ENCODE results near the gene ANKRD39. TPM values are rescaled to one million over a fixed set of nuclear protein-coding genes. Genes with fewer than 3 reads are reported as not detected.

The ANKRD39 gene
- total RNA-seq, 4 donors from 2014 or later, result 6.7 to 12.3 (median 8.4) TPM

DNA sequence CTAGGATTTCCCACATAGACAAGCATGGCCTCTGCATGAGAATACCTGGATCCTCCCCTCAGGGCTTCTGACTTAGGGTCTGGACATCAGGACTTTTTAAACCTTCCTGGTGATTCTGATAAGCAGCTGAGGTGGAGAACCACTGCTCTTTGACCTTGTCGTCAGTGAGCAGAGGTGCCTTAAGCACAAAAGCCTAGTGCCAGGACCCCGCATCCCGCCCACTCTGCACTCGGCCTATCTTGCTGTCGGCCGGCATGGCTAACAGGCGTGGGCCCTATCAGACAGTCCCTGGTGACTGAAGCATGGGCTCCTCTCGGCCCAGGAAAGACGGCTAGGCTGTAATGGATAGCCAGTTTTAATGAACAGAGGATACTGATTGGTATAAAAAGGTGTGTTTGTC, 20.2 kb downstream of the ANKRD39 start:
- TF ChIP-seq, protein P1, sequence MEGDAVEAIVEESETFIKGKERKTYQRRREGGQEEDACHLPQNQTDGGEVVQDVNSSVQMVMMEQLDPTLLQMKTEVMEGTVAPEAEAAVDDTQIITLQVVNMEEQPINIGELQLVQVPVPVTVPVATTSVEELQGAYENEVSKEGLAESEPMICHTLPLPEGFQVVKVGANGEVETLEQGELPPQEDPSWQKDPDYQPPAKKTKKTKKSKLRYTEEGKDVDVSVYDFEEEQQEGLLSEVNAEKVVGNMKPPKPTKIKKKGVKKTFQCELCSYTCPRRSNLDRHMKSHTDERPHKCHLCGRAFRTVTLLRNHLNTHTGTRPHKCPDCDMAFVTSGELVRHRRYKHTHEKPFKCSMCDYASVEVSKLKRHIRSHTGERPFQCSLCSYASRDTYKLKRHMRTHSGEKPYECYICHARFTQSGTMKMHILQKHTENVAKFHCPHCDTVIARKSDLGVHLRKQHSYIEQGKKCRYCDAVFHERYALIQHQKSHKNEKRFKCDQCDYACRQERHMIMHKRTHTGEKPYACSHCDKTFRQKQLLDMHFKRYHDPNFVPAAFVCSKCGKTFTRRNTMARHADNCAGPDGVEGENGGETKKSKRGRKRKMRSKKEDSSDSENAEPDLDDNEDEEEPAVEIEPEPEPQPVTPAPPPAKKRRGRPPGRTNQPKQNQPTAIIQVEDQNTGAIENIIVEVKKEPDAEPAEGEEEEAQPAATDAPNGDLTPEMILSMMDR (IDR thresholded peaks at IDR 0.05; ENCODE audit: low read depth), result no peak

DNA sequence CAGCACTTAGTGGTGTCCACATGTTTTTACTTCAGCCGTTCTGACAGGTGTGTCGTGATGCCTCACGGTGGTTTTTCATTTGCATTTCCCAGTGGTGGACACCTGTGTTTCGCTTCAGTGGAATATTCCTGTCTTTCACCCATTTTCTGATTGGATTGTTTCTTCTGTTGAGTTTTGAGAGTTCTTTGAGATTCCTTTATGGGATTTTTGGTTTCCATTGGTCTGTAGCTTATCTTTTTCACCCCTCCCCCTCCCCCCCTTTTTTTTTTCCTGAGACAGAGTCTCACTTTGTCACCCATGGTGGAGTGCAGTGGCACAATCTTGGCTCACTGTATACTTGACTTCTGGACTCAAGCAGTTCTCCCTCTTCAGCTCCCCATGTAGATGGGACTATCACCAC, 22.0 kb downstream of the ANKRD39 start:
- TF ChIP-seq, protein P1 (IDR thresholded peaks at IDR 0.05; ENCODE audit: low read depth), result no peak

DNA sequence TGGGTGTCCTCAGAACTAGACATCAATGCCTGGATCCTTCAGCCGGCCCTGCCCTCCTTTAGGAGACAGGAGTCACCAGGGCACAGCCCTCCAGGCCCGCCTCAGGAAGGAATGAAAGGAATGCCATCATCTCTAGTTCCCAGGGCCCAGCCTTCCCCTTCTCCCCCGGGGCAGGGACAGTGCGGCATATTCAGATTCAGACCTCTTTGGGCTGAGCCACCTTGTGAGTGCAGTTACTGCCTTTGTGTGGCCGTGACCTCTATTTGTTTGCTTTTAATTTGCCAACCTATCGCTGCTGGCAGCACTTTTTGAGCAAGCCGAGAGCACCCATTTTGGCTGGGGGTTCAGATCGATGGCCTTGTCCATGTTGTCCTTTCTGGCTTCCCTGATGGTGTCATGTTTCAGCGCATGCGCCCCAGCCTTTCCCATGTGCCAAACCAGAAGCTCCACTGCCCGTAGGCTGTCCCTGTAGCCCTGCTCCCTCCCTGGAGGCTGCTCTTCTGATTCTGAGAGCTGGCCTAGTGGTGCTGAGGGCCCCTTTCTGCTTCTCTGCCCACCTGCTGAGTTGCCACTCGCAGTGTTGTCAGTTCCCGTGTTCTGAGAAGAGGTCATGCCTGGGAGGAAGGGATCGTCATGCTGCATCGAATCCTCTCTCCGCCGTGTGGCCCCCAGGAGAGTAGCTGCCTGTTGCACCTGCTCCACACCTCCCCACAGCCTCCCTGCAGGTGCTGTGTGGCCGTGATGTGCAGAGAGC, 24.9 kb downstream of the ANKRD39 start:
- TF ChIP-seq, protein P1 (IDR thresholded peaks at IDR 0.05; ENCODE audit: low read depth), result no peak

DNA sequence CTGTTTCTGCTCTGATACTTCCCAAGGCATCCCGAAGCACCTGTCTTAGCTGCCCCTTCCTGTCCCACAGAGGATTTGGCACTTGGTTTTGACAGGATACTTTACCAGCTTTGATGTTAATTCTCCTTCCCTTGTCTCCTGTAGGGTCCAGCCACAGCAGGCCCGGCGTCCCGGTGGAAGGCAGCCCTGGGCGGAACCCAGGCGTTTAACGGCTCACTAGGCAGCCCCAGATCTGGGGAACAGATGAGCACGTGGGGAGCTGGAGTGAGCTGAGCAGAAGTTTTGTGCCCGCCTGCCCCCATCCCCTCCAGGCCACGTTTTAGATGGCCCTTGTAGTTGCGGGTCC, 25.4 kb downstream of the ANKRD39 start:
- TF ChIP-seq, protein P1 (IDR thresholded peaks at IDR 0.05; ENCODE audit: low read depth), result no peak

DNA sequence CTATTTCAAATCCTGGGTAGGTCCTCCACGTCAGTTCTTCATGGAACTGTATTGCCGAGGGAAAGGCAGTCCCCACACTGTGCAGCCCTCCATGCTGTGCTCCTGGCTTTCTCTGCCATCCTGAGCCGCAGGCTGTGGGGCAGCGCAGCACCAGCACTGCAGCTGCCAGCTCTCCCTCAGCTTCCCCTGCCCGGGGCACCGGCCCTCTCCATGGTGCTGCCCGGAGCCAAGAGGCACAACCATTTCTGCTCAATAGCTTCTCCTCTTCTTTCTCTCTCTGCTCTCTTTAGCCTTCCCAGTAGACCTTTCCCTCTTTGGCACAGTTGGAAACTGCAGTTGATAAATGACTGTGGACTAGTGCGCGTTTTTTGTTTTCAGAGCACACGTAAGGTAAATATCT, 26.1 kb downstream of the ANKRD39 start:
- TF ChIP-seq, protein P1 (IDR thresholded peaks at IDR 0.05; ENCODE audit: low read depth), result no peak

DNA sequence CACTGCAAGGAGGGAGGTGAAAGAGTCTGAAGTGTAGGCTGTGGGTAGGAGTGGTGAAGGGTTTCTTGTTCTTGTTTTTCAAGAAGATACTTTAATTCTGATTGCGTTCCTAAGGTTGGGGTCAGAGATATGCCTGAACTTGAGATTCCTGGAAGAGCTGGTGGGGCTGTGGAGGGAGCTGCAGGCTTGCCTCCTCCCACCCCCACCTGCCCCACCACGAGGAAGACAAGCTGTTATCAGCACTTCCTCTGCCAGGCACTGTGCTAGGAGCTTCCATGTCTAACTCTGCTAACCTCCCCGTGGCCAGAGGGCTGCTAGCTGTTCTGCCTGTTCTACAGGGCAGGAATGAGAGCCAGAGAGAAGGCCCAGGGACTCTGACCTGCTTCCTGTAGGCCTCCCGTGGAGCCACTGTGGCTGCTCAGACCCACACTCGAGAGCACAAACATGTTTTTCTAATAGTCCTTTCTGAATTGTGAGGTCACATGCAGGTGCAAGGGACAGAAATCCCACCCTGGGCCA, 27.7 kb downstream of the ANKRD39 start:
- TF ChIP-seq, protein P1 (IDR thresholded peaks at IDR 0.05; ENCODE audit: low read depth), result no peak

DNA sequence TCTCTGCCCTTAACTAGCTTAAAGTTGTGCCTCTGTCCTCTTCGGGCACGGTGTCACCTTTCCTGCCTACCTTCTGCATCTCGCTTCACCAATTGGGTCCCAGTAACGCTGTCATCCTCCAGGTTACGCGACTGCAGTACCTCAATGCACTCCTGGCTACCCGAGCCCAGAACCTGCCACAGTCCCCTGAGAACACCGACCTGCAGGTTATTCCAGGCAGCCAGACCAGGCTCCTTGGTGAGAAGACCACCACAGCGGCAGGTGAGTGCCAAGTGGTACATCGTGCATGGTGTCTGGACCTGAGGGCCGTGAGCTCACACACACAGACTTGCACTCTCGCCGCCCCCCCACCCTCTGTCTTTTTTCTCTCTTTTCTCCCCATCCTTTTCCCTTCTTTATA, 28.9 kb downstream of the ANKRD39 start:
- TF ChIP-seq, protein P1 (IDR thresholded peaks at IDR 0.05; ENCODE audit: low read depth), result no peak
